WTC11 (cell line): Measurements from ENCODE around the gene STT3B. TPM values are rescaled to one million over a fixed set of nuclear protein-coding genes. Genes with fewer than 3 reads are reported as not detected.

Source experiments
- ATAC-seq: fragments of 200-7000 bp; cut with Tn5 transposase; 2 replicates; pipeline ENCODE4 v1.10.0; 2021; ENCODE audit warnings: mild to moderate bottlenecking, moderate library complexity
- CTCF ChIA-PET: fragments of 300-600 bp; sonication (Branson Sonifier 250); formaldehyde crosslinking; loops from one replicate; lab custom pipeline; 2021; ENCODE audit warnings: antibody characterized with exemption; lab: Charles Lee
- POLR2A ChIA-PET: fragments of 350-600 bp; sonication (Branson Sonifier 250); formaldehyde crosslinking; loops from one replicate; lab custom pipeline; 2021; ENCODE audit warnings: antibody characterized with exemption; lab: Charles Lee
- DNase-seq: peaks from one replicate; pipeline ENCODE4 v3.0.0; 2021; ENCODE audit warnings: low spot score
- H3K27ac Mint-ChIP-seq: 2 replicates; pipeline ENCODE4 v1.8.0; 2021; ENCODE audit warnings: mixed read lengths
- H3K27me3 Mint-ChIP-seq: 2 replicates; pipeline ENCODE4 v1.8.0; 2021; ENCODE audit warnings: low read depth, mild to moderate bottlenecking, moderate library complexity, mixed read lengths
- H3K36me3 Mint-ChIP-seq: 2 replicates; pipeline ENCODE4 v1.8.0; 2021; ENCODE audit warnings: mixed read lengths
- H3K4me1 Mint-ChIP-seq: 2 replicates; pipeline ENCODE4 v1.8.0; 2022; ENCODE audit warnings: mixed read lengths
- H3K4me3 Mint-ChIP-seq: 2 replicates; pipeline ENCODE4 v1.8.0; 2021; ENCODE audit warnings: mild to moderate bottlenecking, moderate library complexity, mixed read lengths
- H3K9me3 Mint-ChIP-seq: 2 replicates; pipeline ENCODE4 v1.8.0; 2021; ENCODE audit warnings: mixed read lengths
- CBFB ChIP-seq: sonication (generic); formaldehyde crosslinking; IDR thresholded peaks from 2 replicates; pipeline ENCODE4 v1.8.1; 2022; ENCODE audit warnings: mild to moderate bottlenecking, low read depth, missing genetic modification reagents
- FOXK1 ChIP-seq: sonication (generic); formaldehyde crosslinking; IDR thresholded peaks from 2 replicates; pipeline ENCODE4 v1.8.0; 2022; ENCODE audit warnings: mild to moderate bottlenecking, moderate library complexity, missing genetic modification reagents
- GABPB1 ChIP-seq: sonication (generic); formaldehyde crosslinking; IDR thresholded peaks from 2 replicates; pipeline ENCODE4 v1.8.1; 2023; ENCODE audit warnings: mild to moderate bottlenecking, missing genetic modification reagents
- GRHL2 ChIP-seq: fragments of 250-450 bp; sonication (Bioruptor Pico); IDR thresholded peaks from 2 replicates; pipeline ENCODE4 v1.8.0; 2022; ENCODE audit warnings: mild to moderate bottlenecking, moderate library complexity; ENCODE audit not compliant: insufficient replicate concordance, severe bottlenecking
- GTF2I ChIP-seq: fragments of 250-450 bp; sonication (Bioruptor Pico); conservative IDR thresholded peaks from 2 replicates; pipeline ENCODE4 v1.4.0; 2021; ENCODE audit warnings: mild to moderate bottlenecking
- KAT7 ChIP-seq: sonication (generic); formaldehyde crosslinking; IDR thresholded peaks from 2 replicates; pipeline ENCODE4 v1.8.1; 2023; ENCODE audit warnings: missing genetic modification reagents, mild to moderate bottlenecking, borderline replicate concordance
- NR2C2 ChIP-seq: sonication (generic); formaldehyde crosslinking; IDR thresholded peaks from 2 replicates; pipeline ENCODE4 v1.8.0; 2022; ENCODE audit warnings: mild to moderate bottlenecking, missing genetic modification reagents
- OVOL2 ChIP-seq: fragments of 250-450 bp; sonication (Bioruptor Pico); IDR thresholded peaks from 2 replicates; pipeline ENCODE4 v1.9.0; 2021; ENCODE audit warnings: mild to moderate bottlenecking, borderline replicate concordance
- SOX15 ChIP-seq: fragments of 250-450 bp; sonication (Bioruptor Pico); IDR thresholded peaks from 2 replicates; pipeline ENCODE4 v1.9.0; 2021; ENCODE audit warnings: mild to moderate bottlenecking
- SP1 ChIP-seq: sonication (generic); formaldehyde crosslinking; conservative IDR thresholded peaks from 2 replicates; pipeline ENCODE4 v1.8.1; 2022; ENCODE audit warnings: missing genetic modification reagents
- ZNF121 ChIP-seq: sonication (generic); formaldehyde crosslinking; IDR thresholded peaks from 2 replicates; pipeline ENCODE4 v1.8.0; 2023; ENCODE audit warnings: missing genetic modification reagents
- ZNF281 ChIP-seq: sonication (generic); formaldehyde crosslinking; IDR thresholded peaks from 2 replicates; pipeline ENCODE4 v1.8.0; 2023; ENCODE audit warnings: mild to moderate bottlenecking, missing genetic modification reagents
- ZNF317 ChIP-seq: sonication (generic); formaldehyde crosslinking; IDR thresholded peaks from 2 replicates; pipeline ENCODE4 v1.8.1; 2023; ENCODE audit warnings: low read depth, mild to moderate bottlenecking, moderate library complexity, missing genetic modification reagents, borderline replicate concordance
- total RNA-seq: library from RNA; stranded (reverse); gene quantifications from 3 replicates; pipeline ENCODE4 v1.2.3, GENCODE V29; 2021
- TF ChIP-seq, protein P1 (sequence below): sonication (generic); formaldehyde crosslinking; IDR thresholded peaks from 2 replicates; pipeline ENCODE4 v1.8.1; 2023; ENCODE audit warnings: mild to moderate bottlenecking, missing genetic modification reagents, borderline replicate concordance
- TF ChIP-seq, protein P2 (sequence below): sonication (generic); formaldehyde crosslinking; IDR thresholded peaks from 2 replicates; pipeline ENCODE4 v1.8.1; 2022; ENCODE audit warnings: missing genetic modification reagents, borderline replicate concordance
- TF ChIP-seq, protein P3 (sequence below): fragments of 250-450 bp; sonication (Bioruptor Pico); conservative IDR thresholded peaks from 2 replicates; pipeline ENCODE4 v1.9.0; 2021; ENCODE audit warnings: mild to moderate bottlenecking
- TF ChIP-seq, protein P4 (sequence below): fragments of 250-450 bp; sonication (Bioruptor Pico); IDR thresholded peaks from 2 replicates; pipeline ENCODE4 v1.9.0; 2021; ENCODE audit warnings: mild to moderate bottlenecking
- TF ChIP-seq, protein P5 (sequence below): fragments of 250-450 bp; sonication (Bioruptor Pico); IDR thresholded peaks from 2 replicates; pipeline ENCODE4 v1.9.0; 2021; ENCODE audit warnings: moderate library complexity, mild to moderate bottlenecking, inconsistent platforms, borderline replicate concordance

STT3B gene
- total RNA-seq, 1 experiment from 2014 or later = 103 TPM

- TF ChIP-seq, protein P1, sequence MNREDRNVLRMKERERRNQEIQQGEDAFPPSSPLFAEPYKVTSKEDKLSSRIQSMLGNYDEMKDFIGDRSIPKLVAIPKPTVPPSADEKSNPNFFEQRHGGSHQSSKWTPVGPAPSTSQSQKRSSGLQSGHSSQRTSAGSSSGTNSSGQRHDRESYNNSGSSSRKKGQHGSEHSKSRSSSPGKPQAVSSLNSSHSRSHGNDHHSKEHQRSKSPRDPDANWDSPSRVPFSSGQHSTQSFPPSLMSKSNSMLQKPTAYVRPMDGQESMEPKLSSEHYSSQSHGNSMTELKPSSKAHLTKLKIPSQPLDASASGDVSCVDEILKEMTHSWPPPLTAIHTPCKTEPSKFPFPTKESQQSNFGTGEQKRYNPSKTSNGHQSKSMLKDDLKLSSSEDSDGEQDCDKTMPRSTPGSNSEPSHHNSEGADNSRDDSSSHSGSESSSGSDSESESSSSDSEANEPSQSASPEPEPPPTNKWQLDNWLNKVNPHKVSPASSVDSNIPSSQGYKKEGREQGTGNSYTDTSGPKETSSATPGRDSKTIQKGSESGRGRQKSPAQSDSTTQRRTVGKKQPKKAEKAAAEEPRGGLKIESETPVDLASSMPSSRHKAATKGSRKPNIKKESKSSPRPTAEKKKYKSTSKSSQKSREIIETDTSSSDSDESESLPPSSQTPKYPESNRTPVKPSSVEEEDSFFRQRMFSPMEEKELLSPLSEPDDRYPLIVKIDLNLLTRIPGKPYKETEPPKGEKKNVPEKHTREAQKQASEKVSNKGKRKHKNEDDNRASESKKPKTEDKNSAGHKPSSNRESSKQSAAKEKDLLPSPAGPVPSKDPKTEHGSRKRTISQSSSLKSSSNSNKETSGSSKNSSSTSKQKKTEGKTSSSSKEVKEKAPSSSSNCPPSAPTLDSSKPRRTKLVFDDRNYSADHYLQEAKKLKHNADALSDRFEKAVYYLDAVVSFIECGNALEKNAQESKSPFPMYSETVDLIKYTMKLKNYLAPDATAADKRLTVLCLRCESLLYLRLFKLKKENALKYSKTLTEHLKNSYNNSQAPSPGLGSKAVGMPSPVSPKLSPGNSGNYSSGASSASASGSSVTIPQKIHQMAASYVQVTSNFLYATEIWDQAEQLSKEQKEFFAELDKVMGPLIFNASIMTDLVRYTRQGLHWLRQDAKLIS = no peak
- TF ChIP-seq FOXK1 (CRISPR knock-in tag) (no peak), KAT7 (no peak), SP1 (CRISPR knock-in tag) (no peak), OVOL2 (no peak), ZNF317 (CRISPR knock-in tag) (no peak)
- TF ChIP-seq, protein P2, sequence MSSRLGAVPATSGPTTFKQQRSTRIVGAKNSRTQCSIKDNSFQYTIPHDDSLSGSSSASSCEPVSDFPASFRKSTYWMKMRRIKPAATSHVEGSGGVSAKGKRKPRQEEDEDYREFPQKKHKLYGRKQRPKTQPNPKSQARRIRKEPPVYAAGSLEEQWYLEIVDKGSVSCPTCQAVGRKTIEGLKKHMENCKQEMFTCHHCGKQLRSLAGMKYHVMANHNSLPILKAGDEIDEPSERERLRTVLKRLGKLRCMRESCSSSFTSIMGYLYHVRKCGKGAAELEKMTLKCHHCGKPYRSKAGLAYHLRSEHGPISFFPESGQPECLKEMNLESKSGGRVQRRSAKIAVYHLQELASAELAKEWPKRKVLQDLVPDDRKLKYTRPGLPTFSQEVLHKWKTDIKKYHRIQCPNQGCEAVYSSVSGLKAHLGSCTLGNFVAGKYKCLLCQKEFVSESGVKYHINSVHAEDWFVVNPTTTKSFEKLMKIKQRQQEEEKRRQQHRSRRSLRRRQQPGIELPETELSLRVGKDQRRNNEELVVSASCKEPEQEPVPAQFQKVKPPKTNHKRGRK (CRISPR knock-in tag) = no peak
These were observed 40.5 kb downstream of the STT3B start (continued) for GRCh38 chr3:31573036-31573779.

GRCh38 chr3:31575448-31575847 is 42.7 kb downstream of the STT3B start:
- Mint-ChIP-seq H3K4me1 (peaks cover 20% of the 10 kb centered on the region), H3K27me3 (no peaks in the 10 kb centered on the region), H3K36me3 (no peaks in the 10 kb centered on the region), H3K9me3 (no peaks in the 10 kb centered on the region), H3K27ac (no peak overlapping the region), H3K4me3 (no peak overlapping the region)
- ATAC-seq (no peak; the same call in 1 of the 2 replicates), DNase-seq (no peak)
- ChIA-PET CTCF (interaction anchor here (0.7 to 1.3 kb wide), 2 partner anchors 9 to 13 kb away, joined by 4 to 6 read pairs; no protein-coding TSS in a partner anchor), POLR2A (interaction anchor here (0.6 kb wide), 1 partner anchor 340 kb away, joined by 3 read pairs; no protein-coding TSS in a partner anchor)
- TF ChIP-seq ZNF121 (no peak), GRHL2 (CRISPR knock-in tag) (no peak), SOX15 (CRISPR knock-in tag) (no peak), SP1 (CRISPR knock-in tag) (no peak), ZNF281 (CRISPR knock-in tag) (no peak), GTF2I (CRISPR knock-in tag) (no peak), CBFB (CRISPR knock-in tag) (no peak), OVOL2 (no peak), NR2C2 (CRISPR knock-in tag) (no peak), GABPB1 (no peak)
- TF ChIP-seq, protein P3, sequence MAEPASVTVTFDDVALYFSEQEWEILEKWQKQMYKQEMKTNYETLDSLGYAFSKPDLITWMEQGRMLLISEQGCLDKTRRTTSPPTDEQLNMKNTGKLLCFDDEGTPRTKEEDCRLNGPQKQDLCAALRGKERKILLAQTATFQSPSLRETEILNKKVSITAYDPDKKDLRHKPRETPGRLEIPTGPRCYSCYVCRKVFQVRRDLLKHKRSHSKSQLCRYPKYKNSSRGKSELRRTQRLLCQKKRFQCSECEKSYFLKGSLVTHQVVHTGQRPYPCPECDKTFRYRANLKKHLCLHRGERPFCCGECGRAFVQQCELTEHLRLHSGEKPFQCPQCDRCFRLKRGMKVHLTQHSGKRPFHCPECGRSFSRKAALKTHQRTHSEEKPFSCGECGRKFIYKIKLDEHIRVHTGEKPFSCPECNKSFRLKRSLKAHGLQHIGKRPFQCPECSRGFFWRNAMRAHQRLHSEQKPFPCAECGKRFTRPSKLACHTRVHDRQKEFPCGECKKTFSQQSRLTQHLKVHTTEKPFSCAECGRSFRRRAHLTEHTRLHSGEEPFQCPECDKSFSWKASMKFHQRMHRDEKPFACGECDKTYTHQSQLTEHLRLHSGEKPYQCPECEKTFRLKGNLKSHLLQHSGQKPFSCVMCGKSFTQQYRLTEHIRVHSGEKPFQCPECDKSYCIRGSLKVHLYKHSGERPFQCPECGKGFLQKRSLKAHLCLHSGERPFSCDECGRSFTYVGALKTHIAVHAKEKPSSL (CRISPR knock-in tag) = no peak
- TF ChIP-seq, protein P4, sequence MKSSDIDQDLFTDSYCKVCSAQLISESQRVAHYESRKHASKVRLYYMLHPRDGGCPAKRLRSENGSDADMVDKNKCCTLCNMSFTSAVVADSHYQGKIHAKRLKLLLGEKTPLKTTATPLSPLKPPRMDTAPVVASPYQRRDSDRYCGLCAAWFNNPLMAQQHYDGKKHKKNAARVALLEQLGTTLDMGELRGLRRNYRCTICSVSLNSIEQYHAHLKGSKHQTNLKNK = no peak
- TF ChIP-seq, protein P5, sequence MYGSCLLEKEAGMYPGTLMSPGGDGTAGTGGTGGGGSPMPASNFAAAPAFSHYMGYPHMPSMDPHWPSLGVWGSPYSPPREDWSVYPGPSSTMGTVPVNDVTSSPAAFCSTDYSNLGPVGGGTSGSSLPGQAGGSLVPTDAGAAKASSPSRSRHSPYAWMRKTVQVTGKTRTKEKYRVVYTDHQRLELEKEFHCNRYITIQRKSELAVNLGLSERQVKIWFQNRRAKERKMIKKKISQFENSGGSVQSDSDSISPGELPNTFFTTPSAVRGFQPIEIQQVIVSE = no peak
